Left lobe of liver (tissue), 2 donors: ENCODE measurements around the gene HPS1. TPM values are rescaled to one million over a fixed set of nuclear protein-coding genes. Genes with fewer than 3 reads are reported as not detected.

ENCODE experiments used
- ATAC-seq: fragments of 200-7000 bp; cut with Tn5 transposase; one replicate; pipeline ENCODE4 v1.9.1; 2020; ENCODE audit warnings: mild to moderate bottlenecking, moderate library complexity
- DNase-seq: peaks from one replicate; pipeline ENCODE4 v3.0.0-alpha.2; 2020; ENCODE audit warnings: low spot score
- total RNA-seq: library from RNA; stranded (reverse); gene quantifications from one replicate; pipeline ENCODE4 v1.2.1, GENCODE V29; 2021
- donor health status: DM: no; HTN: no; CAD: no; lungs with moderate emphysema.
- donor health status: DM: no; HTN: yes; CAD: no.

Gene HPS1
- total RNA-seq, 1 donor from 2014 or later = 26.0 TPM

DNA sequence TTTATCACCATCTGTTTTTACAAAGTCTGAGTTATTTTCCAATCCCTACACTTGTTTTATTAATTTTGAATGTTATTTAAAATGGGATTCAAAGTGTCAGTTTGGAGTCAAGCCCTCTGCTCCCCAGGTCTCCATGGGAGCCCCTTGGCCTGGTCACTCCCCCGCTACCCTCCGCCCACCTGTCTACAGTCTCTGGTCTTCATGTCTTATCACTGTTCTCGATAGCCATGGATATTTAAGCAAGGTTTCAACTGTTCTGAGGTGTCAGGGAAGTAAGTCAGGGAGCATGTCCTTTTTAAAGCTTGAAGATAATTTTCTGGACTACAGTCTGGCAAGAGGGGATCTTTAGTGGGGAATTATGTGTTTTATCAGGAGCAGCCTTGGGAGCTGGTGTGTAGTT is 19.1 kb upstream of the HPS1 start:
- ATAC-seq = no peak

DNA sequence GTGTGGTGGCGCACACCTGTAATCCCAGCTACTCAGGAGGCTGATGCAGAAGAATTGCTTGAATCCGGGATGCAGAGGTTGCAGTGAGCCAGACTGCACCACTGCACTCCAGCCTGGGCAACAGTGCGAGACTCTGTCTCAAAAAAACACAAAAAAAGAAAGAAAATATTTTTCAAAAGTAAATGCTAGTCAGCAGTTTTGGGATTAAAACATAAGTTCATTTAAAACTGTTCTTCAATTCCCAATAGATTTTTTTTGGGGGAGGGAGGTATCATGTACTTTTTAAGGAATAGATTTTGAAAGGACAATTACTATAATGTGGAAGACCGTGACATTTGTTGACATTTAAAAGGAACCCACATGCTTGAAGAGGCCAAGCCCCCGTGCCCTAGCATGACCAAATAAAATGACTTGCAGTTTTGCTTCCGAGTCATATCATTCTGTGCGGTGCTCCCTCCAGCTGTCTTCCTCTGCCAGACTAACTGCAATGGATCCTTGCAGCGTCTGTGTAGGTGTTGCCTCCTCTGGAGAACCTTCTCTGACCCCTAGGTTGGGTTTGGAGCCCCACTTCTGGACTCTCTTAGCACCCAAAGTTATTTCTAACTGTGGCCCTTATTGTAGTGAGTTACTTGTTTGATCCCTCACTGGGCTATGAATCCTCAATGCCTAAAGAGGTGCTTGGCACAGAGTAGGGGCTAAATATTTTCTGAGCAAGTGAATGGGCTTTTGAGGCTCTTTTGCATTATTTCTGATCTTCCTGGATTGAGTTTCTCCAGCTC is 17.4 kb upstream of the HPS1 start:
- ATAC-seq = no peak
- DNase-seq = no peak

More for the DNA sequence above, 19.1 kb upstream of the HPS1 start:
- DNase-seq = no peak

DNA sequence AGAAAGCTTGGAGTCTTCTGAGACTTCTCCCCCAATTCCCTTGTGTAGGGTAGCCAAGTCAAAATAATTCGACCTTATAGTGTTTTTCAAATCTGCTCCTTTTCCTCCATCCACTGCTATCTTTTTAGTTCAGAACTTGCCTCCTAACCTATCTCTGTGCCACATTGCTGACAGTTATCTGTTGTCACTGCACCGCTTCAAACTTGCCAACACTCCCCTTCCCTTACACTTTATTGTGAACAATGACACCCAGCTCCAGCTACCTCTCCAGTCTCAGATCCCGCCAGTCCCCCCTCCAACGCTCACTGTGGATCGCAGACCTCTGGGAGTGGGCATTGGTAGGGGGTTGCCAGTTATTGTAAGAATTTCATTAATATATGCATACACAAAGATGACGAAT is 16.3 kb upstream of the HPS1 start:
- ATAC-seq (no peak), DNase-seq (no peak)

DNA sequence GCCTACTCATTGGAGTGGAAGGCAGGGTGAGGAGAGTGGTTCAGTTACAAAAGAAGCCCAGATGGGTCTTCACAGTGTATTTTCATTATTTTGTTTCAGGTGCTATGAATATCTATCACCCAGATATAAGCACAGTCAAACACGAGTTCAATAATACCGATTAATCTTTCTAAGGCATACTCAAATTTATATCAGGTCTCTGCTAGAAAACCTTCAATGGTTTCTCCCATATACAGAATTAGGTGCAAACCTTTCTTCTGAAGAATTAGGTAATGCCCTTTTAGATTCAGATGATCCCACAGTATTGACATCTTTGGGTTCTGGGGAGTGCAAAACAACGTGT is 14.7 kb upstream of the HPS1 start:
- ATAC-seq (no peak), DNase-seq (no peak)

DNA sequence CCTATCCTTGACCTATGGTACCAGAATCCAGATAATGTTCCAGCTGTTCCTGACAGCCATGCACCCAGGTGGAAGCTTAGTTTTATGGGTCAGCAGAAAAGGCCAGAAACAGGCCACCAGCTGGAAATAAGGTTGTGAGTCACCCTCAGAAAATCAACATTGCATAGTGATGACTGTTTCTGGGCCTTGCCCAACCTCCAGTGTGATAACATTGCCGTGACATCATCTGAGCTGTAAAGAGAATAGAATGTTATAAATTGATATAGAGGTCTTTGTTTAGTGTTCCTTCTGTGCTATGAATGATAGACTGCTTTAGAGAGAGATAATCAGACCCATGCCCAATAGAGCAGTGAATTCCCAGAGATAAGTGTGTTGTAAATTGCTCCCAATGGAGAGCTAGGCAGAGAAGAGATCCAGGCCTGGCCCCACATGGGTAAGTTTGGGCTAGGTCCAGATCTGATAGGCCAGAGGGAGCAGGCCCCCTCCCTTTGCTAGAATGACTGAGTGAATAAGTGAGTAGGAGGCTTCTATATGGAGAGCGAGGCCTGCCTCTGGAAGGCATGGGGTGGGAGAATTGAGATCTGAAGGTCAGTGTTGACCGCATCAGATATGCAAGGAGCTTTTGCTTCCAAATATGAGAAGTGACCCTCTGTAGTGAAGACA is 14.2 kb upstream of the HPS1 start:
- no peak for DNase-seq
- ATAC-seq = peak; percentile 52

DNA sequence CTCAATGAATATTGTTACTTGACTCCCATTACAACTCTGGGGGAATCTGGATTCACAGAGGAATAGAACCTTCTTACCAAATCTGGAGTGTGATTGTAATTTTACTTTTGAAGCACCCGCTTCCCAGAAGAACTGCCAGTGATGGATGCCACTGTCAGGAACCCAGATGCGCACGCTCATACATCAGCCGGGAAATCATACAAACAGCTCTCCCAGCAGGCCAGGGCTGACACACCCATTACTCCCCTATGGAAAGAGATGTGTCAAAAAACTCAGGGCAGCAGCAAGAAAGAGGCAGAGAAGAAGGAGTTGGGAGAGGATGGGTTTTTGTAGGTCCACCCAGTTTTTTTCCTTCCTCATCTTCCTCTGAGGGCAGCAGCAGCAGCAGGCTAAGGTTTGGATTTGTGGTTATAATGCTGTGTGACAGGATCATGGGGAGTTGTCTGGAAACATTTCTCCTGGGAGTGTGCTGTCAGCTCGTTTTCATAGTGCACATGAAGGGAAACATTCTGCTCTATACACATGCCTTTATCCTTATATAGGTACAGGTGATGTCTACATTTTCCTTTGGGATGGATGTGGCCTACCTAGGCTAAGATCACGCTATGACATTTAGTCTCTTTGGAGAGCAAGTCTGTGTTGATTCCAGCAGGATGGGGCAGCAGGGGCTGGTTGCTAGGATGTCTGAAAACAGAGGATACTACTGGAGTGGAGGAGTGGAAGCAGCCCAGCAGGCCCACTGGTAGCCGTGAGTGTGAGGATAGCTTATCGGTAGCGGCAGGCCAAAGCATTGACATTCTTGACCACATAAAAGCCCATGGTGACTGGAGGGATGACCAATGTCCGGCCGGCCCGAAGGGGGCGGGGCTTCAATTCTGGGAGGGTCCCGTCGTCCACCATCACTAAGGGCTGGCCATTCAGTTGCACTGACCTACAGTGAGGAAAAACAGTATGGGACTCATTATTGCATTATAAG is 12.4 kb upstream of the HPS1 start:
- no peak for DNase-seq
- ATAC-seq = no peak

DNA sequence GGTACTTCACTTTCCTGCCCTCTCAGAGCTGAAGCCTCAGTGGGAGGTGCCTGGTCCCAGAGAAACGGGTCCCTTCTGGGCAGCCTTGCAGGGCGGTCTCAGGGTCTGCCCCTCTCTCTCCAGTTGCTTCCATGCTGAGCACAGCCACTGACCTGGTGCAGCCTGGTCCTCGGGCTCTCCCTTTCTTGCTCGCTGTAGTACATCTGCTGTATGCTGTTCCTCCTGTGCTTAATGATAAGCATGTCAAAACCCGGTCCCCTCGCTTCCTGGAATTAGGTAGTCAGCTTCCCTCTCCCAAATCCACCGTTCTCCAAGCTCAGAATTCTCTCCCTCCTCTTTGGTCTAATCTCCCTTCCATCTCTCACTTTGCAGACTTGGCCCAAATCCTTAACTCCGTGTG is 11.0 kb upstream of the HPS1 start:
- no peak for DNase-seq
- no peak for ATAC-seq

DNA sequence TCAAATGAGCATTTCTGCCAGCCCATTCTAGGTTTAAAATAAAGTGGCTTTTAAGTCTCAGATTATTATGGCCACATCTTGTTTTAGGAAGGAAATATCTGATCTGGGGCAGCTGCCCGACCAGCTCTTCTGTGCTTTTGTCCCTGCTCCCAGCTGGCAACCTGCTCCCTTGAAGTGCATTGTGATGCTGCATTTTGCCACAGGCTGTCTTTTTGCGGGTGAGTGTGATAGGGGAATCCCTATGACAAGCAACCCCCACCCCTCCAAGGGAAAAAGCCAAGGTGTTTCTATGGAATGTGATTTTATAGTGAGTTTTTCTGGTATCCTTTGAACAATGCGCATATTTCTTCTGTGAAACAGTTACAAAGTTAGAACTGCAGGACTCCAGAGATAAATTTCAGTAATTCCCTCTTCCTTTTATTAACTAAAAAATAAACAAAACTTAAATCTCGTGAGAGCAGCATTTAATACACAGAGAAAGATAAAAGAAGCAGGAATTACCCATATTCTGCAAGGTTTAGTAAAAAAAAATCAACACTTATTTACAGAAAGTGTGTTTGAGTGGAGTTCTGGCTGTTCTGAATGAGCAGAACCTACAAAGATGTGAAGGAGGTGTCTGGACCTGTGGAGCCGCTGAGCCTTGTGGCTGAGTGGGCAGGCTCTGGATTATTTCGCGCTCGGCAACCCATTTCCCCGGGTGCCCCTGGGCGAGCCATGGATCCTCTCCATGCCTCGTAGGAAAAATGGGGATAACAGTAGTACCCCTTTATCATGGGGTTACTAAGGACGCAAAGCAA is 10.1 kb upstream of the HPS1 start:
- DNase-seq (no peak), ATAC-seq (no peak)

DNA sequence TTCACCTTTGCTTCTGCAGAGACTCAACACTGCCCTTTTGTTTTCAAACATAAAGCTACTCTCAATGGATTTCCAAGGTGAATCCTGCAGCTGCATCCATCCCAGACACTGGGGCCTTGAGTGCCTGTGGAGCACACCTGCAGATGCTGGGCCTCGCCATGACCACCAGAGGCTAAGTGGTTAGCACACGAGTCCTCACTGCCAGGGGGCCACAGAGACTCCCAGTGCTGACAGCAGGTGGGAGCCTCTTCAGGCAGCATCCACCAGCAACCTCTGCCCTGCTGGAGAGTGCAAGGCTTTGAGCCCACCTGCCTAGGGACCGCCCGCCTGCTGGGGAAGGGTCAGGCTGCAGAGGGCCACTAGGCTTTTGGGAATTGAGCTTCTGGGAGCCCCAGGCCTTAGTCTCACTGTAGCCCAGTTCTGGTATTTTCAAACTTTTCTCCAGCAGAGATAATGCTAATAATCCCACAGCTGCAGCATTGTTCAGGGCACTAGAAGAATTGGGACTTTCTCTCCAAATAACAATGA is 9.4 kb upstream of the HPS1 start:
- DNase-seq (no peak), ATAC-seq (no peak)

DNA sequence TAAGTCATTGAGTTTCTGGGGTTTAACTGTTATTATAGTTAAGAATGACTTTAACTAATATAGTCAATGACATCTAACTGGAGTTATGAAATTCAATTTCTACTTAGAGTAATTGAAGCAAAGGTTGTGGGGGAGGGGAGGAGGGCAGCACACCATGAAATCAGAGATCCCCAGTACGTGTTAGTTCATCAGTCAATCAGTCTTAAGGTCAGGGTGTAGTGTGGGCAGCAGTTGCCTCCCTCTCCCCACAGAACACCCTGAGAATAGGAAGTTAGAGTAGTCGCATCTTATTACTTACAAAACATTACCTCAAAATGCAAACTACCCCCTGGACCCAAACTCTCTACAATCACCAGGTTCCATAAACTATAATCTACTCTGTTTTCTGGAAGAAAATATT is 7.0 kb upstream of the HPS1 start:
- DNase-seq (no peak), ATAC-seq (no peak)

DNA sequence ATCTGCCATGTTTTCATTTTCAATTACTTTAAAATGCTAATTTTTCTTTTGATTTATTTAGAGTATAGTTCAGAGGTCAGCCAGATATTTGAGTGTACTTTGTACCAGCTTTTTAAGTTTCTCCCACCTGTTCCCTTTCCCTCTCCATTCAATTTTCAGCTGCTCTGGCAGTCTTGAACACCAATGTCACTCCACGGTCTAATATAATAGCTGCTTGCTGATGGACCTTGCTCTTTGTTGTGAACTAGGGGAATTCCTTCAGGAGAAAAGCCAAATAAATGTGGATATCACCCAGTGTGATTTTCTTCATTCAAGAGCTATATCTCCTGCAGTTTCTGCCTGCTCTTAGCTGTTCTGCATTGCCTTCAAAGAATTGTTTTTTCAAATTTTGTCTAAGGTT is 3.9 kb upstream of the HPS1 start:
- DNase-seq = no peak
- no peak for ATAC-seq

DNA sequence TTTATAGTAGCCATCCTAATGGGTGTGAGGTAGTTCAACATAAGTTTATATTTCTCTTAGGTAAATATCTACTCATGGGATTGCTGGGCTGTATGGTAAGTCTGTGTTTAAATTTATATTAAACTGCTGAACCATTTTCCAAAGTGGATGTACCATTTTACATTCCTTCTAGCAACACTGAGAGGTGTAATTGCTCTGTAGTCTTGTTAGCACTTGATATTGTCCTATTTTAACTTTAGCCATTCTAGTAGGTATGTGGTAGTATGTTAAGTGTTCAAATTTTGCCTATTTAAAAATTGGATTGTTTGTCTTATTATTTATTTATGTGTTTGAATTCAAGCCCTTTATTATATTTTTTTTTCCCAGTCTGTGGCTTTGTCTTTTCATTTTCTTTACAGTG is 2.6 kb upstream of the HPS1 start:
- no peak for ATAC-seq
- no peak for DNase-seq

DNA sequence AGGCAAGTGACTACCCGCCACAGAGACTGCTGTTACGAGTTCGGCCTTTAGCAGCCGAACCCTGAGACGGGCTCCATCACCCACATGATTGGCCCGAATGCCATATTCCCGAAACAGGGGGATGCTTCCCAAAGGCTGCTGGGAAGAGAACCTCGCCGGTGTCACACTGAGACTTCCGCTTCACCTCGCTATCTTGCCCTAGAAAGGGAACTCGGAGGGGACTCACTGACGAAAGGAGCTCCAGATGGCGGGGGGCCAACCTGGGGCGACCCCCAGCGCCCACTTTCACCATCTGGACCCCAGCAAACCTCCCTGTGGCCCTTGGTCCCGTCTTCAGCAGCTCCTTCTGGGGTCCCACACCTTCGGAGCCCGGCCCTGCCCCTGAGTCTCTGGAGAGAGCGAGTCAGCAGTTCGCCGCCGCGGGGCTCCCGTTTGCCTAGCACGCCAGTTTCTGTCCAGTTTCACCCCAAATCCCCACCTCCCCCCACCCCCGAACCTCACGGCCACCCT is 529 bp downstream of the HPS1 start:
- DNase-seq (peak; percentile 61), ATAC-seq (peak; percentile 59)

DNA sequence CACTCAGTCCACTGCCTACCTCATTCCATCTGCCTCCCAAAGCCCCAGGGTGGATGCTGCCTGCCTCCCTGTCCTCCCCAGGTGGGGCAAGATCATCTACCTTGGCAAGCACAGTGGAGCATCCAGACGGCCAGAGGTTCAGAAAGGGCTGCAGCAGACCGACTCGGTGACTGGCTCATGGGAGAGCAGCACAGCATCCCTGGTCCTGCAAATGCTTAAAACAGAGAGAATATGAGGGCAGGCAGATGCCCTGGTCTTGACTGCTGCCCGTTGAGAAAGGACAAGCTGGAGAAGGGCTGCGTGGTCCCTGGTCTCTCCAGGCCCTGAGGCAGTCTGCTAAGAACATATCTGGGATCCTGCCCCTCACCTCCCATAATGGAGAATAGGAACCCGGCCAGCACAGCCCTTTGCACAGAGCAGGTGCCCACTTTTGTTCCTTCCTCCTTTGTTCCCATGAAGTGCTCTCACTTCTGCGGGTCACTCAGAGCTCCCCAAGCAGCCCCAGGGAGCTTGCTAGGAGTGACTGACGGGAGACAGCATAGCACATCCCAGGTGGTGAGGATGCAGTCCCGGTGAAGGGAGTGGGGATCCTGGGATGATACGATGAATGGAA is 1.4 kb downstream of the HPS1 start:
- ATAC-seq = no peak
- DNase-seq = no peak

DNA sequence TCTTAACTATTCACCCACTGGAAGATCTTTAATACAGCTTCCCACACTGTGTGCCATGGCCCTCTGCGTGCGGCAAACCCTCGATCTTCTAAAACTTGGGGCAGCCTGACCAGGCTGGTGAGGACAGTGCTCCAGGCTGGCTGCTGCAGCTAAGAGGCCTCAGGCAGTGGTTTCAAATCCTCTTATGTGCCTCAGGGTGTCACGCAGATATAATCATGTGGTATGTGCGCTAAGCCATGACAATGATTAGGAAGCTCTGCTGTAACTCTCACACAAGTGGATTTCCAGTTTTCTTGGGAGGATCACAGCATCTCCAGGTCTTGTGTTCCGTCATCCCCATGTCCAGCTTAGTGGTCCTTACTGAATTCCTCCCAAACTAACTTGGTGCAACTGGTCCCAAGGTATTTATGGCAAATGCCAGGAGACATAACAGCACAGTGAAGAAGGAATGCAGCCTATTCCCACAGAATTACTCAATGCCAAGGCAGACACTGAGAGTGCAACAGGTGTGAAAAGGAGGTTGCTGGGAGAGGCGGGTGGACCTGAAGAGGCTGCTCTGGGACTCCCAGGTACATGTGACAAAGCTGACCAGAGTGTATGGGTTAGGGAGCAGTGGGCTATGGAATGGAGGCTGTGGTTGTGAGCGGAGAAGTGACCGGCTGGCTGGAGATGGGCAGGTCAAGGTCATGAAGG is 2.3 kb downstream of the HPS1 start:
- DNase-seq = no peak
- no peak for ATAC-seq

DNA sequence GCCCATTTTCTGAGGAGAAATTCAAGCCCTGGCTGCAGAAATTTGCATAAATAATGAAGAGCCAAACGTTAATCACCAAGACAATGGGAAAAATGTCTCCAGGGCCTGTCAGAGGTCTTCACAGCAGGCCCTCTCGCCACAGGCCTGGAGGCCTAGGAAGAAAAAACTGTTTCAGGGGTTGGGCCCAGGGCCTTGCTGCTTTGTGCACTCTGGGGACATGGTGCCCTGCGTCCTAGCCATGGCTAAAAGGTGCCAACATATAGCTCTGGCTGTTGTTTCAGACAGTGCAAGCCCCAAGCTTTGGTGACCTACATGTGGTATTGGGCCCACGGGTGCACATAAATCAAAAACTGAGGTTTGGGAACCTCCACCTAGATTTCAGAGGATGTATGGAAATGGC is 8.0 kb downstream of the HPS1 start:
- ATAC-seq (no peak), DNase-seq (no peak)

DNA sequence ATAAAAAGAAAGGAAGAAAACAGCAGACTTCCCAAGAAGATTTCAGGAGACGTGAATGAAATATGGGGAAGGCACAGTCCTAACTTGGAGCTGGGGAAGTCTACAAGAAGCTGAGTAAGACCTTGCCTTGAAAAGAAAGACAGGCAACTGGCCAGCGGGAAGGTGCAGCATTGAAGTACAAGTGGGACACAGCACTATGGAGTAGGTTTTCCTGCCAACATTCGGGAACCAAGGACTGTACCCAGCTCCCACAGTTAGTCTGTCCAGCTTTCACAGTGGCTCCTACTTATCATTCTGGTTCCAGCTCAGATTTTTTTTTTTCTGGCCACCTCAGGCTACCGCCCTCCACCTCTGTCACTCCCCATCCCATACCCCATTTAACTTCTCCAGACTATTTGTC is 10.0 kb downstream of the HPS1 start:
- ATAC-seq (no peak), DNase-seq (no peak)

DNA sequence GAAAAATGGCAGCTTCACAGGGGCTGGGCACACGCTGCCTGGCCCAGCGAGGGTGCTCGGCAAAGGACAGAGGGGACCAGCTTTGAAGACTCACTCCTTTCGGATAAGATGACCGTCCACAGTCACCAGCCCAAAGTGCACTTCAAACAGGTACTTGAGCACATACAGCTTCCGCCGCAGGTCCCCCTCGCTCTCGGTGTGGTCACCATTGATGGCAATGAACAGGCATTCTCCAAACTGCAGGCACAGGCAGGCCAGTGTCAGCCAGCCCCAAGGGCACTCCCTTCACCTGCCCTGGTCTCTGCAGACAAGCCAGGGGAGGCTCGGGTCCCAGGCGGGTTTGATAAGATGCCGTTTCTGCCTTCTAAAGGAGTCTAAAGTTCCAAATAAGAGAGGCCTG is 11.6 kb downstream of the HPS1 start:
- DNase-seq (no peak), ATAC-seq (no peak)
